ENCODE results near the gene NME9. TPM values are rescaled to one million over a fixed set of nuclear protein-coding genes. Genes with fewer than 3 reads are reported as not detected.
A peak's percentile ranks its signal among the peaks of the same experiment; 100 is the strongest.

Gene NME9
- total and polyA plus RNA-seq, 11 donors, result not detected

- Histone ChIP-seq H3K27me3 (no peaks in the 10 kb centered on the region), H3K9me3 (no peaks in the 10 kb centered on the region), H3K27ac (peak overlapping the region; percentile 51 to 96 (median 87)), H3K4me1 (peaks cover 14 to 99% (median 81%) of the 10 kb centered on the region in 12 donors), H3K36me3 (peaks cover 0 to 5% (median 0%) of the 10 kb centered on the region in 9 donors), H3K4me3 (no peak overlapping the region)
- TF ChIP-seq CTCF (IDR thresholded peaks at IDR 0.05) (no peak), POLR2A (IDR thresholded peaks at IDR 0.05) (no peak)
- whole genome bisulfite sequencing, 4 donors, result 77 to 91% (median 80%) methylated on average over 4 of the region's 4 CpGs
- ATAC-seq (no peak), DNase-seq (no peak)
- intact Hi-C loops (cut with DNase I), result no loop called here
Observed at GRCh38 chr3:138365253-138365555, 35.6 kb upstream of the NME9 start.

- ATAC-seq (peak; percentile 43 to 50 (median 46)), DNase-seq (peak in 2 of 5 donors; percentile 68 to 73)
- TF ChIP-seq POLR2A (IDR thresholded peaks at IDR 0.05), result peak in 1 of 2 donors; percentile 30
- no peak for TF ChIP-seq CTCF (IDR thresholded peaks at IDR 0.05)
- H3K4me1 ChIP-seq, result peaks cover 14 to 99% (median 81%) of the 10 kb centered on the region in 12 donors
- peak overlapping the region in 11 of 12 donors; percentile 51 to 96 (median 89) for H3K27ac ChIP-seq
- WGBS, 4 donors, result 75 to 79% (median 78%) methylated on average over 6 of the region's 6 CpGs
- no peak overlapping the region for H3K4me3 ChIP-seq
- no peaks in the 10 kb centered on the region for H3K27me3 ChIP-seq
- no peaks in the 10 kb centered on the region for H3K9me3 ChIP-seq
- intact Hi-C loops (cut with DNase I), result loop anchor here in 1 of 10 donors (5.0 kb wide), 1 partner anchor 33 kb away; no protein-coding TSS in a partner anchor
- peaks cover 0 to 5% (median 0%) of the 10 kb centered on the region in 9 donors for H3K36me3 ChIP-seq
Observed at GRCh38 chr3:138364356-138365252, 35.0 kb upstream of the NME9 start.

GRCh38 chr3:138363322-138363721, 33.7 kb upstream of the NME9 start:
- intact Hi-C loops (cut with DNase I), result loop anchor here in 1 of 10 donors (5.0 kb wide), 1 partner anchor 34 kb away; no protein-coding TSS in a partner anchor
- TF ChIP-seq POLR2A (IDR thresholded peaks at IDR 0.05), result no peak
- TF ChIP-seq CTCF (IDR thresholded peaks at IDR 0.05), result no peak
- Histone ChIP-seq H3K4me3 (no peak overlapping the region), H3K27me3 (no peaks in the 10 kb centered on the region), H3K9me3 (no peaks in the 10 kb centered on the region), H3K4me1 (peaks cover 14 to 100% (median 82%) of the 10 kb centered on the region in 12 donors), H3K27ac (peak overlapping the region in 9 of 12 donors; percentile 16 to 96 (median 88)), H3K36me3 (peaks cover 0 to 7% (median 0%) of the 10 kb centered on the region in 9 donors)
- no peak for ATAC-seq
- DNase-seq, result no peak
- 84 to 94% (median 90%) methylated on average over 4 of the region's 4 CpGs for WGBS, 4 donors

GRCh38 chr3:138362538-138362937, 32.9 kb upstream of the NME9 start:
- TF ChIP-seq POLR2A (IDR thresholded peaks at IDR 0.05), result no peak
- intact Hi-C loops (cut with DNase I), result loop anchor here in 1 of 10 donors (5.0 kb wide), 1 partner anchor 35 kb away; no protein-coding TSS in a partner anchor

More at GRCh38 chr3:138362538-138362937, 32.9 kb upstream of the NME9 start:
- Histone ChIP-seq H3K9me3 (no peaks in the 10 kb centered on the region), H3K4me3 (no peak overlapping the region), H3K27ac (peak overlapping the region in 8 of 12 donors; percentile 64 to 96 (median 82)), H3K36me3 (peaks cover 0 to 7% (median 0%) of the 10 kb centered on the region in 9 donors), H3K27me3 (no peaks in the 10 kb centered on the region), H3K4me1 (peaks cover 9 to 99% (median 76%) of the 10 kb centered on the region in 12 donors)
- ATAC-seq (peak in 1 of 4 donors; percentile 5), DNase-seq (no peak)
- 62 to 81% (median 76%) methylated on average over 7 of the region's 7 CpGs for WGBS, 4 donors
